MM.1S (cell line): ENCODE results near the gene RBFOX2.

Experiments used
- CTCF ChIP-seq: fragments of 300-600 bp; sonication (generic); IDR thresholded peaks from 2 replicates; pipeline ENCODE4 v1.5.1; 2016; ENCODE audit warnings: antibody characterized with exemption, low read length, mixed read lengths
- EZH2 ChIP-seq: fragments of 300-600 bp; sonication (generic); optimal IDR thresholded peaks from 2 replicates; pipeline ENCODE3; 2017; ENCODE audit warnings: low read depth, mild to moderate bottlenecking, antibody characterized with exemption, low read length, mixed read lengths
- EZH2phosphoT487 ChIP-seq: fragments of 300-600 bp; sonication (generic); IDR thresholded peaks from 2 replicates; pipeline ENCODE4 v1.6.1; 2018; ENCODE audit warnings: antibody characterized with exemption, low read length

GRCh38 chr22:35903571-35904335, 124.9 kb downstream of the RBFOX2 start:
- TF ChIP-seq EZH2phosphoT487 (no peak), CTCF (no peak), EZH2 (no peak)
